Activated CD8-positive, alpha-beta memory T cell treated with anti-CD3 and anti-CD28 coated beads, Interleukin-2, amount 50 U/mL, for 1 hour (primary cell): ENCODE results near the gene COL5A1.

ENCODE experiments used
- DNase-seq: peaks from one replicate; pipeline ENCODE4 v3.0.0-alpha.2; 2020; ENCODE audit errors: extremely low read depth

The COL5A1 gene

DNA sequence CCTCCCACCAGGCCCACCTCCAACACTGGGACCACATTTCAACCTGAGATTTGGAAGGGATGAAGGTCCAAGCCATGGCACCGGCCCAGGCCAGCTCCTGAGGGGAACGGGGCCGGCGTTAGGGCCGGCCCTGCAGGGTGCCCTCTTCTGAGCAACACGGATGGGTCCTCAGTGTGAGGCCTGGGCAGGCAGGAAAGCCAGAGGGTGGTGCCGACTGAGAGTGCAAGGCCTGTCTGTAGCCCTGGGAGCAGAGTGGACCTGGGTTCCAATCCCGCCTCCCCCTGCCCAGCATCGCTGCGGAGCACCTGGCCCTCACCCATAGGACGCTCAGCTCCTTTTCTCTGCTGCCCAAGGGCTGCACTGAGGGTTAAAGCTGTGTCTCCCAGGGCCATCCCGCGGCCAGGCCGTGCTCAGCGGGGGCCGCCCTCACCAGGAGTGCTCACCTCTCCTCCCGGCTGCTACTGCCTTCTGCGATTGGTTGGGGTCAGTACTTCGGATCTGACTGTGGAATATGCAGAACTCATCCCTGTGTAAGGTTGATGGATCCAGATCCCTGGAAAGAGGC lies 194.9 kb downstream of the COL5A1 start:
- DNase-seq = no peak

- DNase-seq = no peak
Measured at GRCh38 chr9:134837529-134837928, 195.9 kb downstream of the COL5A1 start.

DNA sequence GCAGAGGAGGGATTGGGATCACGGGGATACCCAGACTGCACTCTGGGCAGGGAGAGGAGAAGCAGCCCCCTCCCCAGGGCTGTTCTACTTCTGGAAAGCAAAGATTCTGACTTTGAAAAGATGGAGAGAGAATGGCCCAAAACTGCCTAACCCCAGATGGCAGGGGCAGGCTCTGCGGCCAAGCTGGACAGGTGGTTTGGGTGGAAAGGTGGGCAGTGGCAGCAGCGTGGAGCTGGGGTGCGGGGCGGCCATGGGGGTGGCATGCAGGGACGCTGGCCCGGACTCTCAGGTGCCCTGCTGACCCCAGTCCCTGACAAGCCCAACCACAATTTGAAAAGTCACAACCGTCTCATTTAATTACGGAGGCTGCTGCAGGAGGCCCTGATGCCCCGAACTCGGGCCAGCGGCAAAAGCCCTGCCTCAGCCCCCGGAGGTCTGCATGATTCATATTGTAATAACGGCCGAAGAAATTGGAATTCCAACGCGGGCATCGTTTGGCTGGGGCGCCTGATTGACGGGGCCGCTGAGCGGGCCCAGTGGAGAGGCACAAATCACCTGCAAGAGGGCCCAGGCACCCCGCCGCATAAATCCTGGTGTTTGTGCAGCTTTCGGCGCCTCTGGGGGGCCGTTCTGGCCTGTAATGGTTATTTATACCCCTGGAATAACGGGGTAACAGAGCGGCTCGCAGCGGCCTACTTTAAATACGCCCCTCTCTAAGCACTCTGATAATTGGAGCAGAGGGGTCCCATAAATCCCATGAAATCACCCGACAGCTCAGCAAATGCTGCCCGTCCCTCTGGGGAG lies 197.2 kb downstream of the COL5A1 start:
- no peak for DNase-seq

DNA sequence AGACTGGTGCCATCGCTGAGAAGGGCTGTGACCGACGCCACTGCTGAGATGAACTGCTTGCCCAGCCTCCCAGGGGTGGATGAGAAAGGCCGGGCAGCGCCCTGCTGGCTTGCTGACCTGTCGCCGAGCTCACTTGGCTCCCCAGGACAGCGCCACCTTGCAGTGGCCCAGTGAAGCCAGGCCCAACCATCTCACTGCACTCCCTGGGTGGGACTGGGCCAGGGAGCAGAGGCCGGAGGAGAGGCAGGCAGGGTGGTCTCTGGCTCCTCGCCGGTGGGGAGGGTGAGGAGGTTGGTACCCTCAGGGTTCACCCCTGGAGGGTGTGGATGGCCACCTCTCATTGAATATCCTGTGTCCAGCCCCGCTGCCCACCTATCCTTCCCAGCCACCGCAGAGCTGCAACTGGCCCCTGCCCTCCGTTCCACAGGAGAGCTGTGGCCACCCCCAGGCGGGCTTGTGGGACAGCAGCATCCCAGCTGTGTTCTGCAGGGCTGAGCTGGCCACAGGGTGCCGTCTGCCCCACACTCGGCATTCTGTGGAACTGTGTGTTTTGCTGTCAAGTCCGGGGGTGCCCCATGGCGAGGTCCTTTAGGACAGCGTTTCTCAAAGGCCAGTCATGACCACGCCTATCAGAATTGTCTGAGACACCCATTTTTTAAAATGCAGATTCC lies 198.0 kb downstream of the COL5A1 start:
- DNase-seq = no peak

GRCh38 chr9:134840511-134840910 lies 198.9 kb downstream of the COL5A1 start:
- DNase-seq = no peak

GRCh38 chr9:134841180-134841904 lies 199.7 kb downstream of the COL5A1 start:
- DNase-seq = no peak

DNA sequence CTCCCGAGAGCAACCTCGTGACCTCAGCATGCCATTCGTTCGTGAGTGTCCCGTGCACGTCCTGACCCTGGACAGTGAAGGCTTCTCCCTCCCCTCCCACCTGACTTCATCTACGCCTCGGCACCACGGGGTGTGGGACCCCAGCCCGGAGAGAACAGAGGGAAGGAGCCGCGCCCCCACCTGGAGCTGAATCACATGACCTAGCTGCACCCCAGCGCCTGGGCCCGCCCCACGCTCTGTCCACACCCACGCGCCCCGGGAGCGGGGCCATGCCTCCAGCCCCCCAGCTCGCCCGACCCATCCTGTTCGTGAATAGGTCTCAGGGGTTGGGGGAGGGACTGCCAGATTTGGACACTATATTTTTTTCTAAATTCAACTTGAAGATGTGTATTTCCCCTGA lies 200.7 kb downstream of the COL5A1 start:
- DNase-seq = no peak

DNA sequence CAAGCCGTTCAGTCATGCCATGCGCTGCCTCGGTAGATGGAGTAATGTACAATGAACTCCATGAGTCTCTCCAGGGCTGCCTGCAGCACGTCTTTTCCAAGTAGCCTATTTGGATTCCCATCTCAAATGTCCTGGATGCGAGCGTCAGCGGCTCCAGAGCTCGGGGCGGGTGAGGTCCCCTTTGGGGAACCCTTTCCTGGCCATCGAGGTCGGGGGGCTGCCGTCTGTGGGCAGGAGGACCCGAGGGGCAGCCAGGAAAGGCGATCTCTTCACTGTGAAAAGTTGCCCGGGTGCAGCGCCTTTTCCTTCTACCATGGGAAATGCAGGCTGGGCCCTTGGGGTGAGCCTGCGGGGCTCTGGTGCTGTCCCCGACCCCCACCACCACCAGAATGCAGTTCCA lies 202.1 kb downstream of the COL5A1 start:
- DNase-seq = no peak

DNA sequence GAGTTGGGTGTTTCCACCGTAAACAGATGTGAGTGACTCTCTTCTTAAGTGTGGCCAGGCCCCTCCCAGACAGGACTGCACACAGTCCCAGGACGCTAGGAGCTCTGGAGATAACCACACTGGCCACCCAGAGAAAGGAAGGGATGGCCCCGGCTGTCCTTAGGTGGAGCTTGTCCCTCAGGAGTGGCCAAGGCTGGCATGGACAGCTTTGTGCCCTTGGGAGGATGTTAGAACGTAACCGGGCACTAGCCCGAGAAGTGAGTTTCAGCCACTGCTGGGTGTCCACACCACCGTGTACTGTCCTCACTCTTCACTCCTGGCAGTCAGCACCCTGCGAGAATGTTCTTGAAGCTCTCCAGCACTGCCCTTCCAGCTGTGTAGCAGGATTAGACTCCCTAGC lies 203.2 kb downstream of the COL5A1 start:
- no peak for DNase-seq

GRCh38 chr9:134846187-134846586 lies 204.6 kb downstream of the COL5A1 start:
- no peak for DNase-seq

GRCh38 chr9:134846699-134847098 lies 205.1 kb downstream of the COL5A1 start:
- DNase-seq = no peak

- no peak for DNase-seq
Measured at GRCh38 chr9:134847138-134847537, 205.5 kb downstream of the COL5A1 start.

DNA sequence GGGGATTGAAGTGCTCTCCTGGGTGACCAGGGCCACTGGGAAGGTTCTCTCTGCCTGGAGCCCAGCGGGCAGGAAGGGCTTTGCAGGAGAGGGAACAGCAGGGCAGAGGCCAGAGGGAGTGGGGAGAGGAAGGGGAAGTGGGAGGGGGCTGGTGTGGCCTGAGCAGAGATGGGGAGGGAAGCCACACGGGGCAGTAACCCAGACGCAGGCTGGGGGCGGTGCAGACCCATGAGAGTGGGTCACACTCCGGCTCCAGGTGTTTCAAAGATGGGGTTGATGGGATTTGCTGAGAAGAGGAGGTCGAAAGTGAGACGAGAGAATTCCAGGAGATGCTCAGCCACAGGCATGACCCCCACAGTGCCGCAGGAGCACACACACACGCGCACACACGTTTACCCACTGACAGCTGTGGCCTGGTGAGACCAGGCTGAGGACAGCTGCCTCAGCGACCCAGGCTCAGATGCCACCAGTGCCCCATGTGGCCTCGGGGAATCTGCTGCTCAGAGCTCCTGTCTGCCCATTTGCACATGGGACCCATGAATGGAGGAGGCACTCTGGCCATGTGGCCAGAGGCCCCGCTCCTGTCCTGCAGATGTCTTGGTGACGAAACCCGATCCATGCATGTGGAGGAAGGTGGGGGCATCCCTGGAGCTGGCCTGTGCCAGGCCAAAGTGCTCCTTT lies 206.3 kb downstream of the COL5A1 start:
- no peak for DNase-seq

DNA sequence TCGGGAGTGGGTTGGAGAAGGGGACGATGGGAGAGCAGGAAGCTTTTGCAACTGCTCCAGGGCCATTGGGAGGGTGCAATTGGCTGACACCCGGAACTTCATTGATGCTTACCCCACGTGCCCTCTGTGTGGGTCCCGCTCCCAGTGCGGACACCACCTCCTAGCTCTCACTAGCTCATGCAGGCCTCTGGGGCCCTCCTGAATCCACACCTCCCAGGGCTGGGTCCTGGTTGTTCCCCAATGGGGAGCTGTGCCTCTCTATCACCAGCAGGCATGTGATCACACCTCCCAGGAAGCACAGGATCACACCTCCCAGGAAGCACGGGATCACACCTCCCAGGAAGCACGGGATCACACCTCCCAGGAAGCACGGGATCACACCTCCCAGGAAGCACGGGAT lies 206.9 kb downstream of the COL5A1 start:
- no peak for DNase-seq

GRCh38 chr9:134850611-134851010 lies 209.0 kb downstream of the COL5A1 start:
- DNase-seq = no peak

- no peak for DNase-seq
Measured at GRCh38 chr9:134851020-134851419, 209.4 kb downstream of the COL5A1 start.

DNA sequence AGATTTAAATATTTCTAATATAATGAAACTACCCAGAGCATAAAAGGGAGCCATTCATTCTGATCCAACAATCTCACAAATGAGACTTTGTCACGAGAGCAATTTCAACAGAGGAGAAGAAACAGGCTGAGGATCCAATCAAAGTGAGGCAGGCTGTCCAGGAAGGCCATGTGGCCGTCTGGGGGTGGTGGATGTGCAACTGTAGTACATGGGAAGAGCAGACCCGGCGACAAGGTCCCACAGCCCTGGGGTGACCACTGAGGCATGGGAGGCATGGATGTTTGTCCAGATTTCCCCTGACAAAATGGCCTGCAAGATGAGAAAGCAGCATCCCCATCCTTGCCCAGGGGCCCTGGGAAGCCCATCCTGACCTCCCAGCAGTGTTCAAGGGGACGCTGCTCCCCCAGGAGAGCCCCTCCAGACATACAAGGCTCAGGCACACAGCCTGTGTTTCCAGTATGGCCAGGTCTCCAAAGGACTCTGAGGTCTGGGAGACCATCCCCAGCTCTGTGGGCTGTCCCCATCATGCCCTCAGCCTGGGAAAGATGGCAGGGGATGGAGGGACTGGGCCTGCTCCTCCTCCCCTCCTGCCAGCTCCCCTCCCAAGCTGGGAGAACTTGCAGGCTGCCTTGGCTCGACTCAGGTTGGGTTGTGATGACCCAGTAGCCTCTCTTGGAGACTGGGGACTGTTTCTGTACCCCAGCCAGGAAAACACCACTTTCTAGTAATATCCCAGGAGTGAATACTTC lies 211.5 kb downstream of the COL5A1 start:
- no peak for DNase-seq

DNA sequence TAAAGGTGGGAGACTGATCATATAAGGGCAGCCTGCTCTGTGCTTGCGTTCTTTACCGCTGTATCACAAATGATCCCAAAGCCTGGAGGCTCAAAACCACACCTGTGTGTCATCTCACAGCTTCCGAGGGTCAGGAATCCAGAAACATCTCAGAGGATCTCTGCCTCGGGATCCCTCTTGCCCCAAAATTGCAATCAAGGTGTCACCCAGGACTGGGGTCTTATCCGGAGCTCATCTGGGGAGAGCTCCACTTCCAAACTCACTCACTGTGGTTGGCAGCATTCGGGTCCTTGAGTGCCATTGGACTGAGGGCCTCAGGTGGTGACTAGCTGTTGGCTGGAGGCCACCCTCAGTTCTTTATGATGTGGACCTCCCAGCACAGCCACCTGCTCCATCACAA lies 212.3 kb downstream of the COL5A1 start:
- no peak for DNase-seq

DNA sequence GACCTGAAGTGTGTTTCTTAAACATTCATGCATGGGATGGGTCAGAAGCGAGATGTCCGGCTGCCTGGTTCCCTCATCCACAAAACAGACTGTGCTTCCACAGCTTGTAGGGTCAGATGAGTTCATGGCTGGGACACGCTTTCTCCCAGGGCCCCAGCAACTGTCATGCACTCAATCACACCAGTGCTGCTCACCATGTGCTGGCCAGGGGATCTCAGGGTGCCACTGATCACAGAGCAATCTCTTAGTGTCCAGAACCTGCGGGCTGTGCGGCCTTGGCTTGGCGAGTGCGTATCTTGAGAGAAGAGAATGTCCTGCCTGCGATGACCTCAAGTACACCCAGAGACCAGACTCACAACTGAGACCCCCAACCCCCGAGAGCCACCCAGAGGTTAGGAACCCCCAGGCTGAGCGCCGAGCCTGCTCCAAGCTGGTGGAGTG lies 213.0 kb downstream of the COL5A1 start:
- no peak for DNase-seq

DNA sequence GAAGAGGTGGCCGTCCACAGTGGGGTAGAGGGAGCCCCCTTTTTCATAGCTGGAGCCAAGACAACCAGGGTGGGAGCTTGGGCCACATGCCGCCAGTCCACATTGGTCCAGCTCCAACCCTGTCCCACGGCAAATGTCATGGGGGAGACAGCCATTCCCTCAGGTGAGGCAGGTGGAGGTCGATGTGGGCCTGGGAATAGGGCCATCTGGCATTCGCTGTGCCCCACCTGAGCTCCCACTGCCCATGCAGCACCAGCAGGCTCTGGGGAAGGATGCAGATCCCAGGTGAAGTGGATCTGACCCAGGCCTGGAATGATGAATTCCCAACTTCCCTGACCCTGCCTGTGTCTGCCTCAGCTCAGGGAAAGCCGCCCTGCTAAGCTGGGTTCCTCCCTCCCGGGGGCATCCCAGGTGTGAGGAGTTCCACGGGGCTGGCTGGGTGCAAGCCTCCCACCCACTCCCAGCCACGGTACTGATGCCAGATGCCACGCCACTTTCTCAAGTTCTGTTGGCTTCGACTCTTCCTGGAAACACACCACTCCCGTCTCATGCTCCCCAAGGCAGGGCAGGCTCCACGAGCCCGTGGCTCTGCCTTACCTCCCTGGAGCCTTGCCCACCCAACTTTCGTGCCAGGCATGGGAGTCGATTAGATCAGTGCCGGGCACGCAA lies 213.8 kb downstream of the COL5A1 start:
- no peak for DNase-seq
